LHCN-M2 (cell line): ENCODE data around the gene AQP9. TPM values are rescaled to one million over a fixed set of nuclear protein-coding genes. Genes with fewer than 3 reads are reported as not detected.
"Not testable (repeated sequence)": the region's sequence is repeated elsewhere in the genome, so short reads cannot be mapped to it uniquely, and the experiment has no call there.

Experiments
- DNase-seq: peaks from one replicate; pipeline ENCODE4 v3.0.0-alpha.2; 2012; ENCODE audit warnings: low read depth
- total RNA-seq: library from RNA; depleted of rRNA; stranded (reverse); fragments of >200 nt; gene quantifications from 2 replicates; pipeline ENCODE4 v1.2.3, GENCODE V29; 2014

Gene AQP9
- total RNA-seq, 1 experiment from 2014 or later: not detected

DNA sequence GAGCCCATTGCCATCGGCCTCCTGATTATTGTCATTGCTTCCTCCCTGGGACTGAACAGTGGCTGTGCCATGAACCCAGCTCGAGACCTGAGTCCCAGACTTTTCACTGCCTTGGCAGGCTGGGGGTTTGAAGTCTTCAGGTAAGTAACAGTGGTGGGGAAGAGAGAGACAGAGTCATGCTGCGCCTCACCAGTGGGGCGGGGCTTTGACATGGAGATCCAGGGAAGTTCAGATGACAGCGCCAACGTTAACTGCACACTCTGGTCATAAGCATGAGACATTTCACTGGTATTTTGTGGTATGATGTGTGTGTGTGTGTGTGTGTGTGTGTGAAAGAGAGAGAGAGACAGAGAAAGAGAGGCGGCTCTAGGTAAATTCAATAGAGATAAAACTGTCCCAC, 41.0 kb downstream of the AQP9 start:
- DNase-seq: peak; percentile 37

DNA sequence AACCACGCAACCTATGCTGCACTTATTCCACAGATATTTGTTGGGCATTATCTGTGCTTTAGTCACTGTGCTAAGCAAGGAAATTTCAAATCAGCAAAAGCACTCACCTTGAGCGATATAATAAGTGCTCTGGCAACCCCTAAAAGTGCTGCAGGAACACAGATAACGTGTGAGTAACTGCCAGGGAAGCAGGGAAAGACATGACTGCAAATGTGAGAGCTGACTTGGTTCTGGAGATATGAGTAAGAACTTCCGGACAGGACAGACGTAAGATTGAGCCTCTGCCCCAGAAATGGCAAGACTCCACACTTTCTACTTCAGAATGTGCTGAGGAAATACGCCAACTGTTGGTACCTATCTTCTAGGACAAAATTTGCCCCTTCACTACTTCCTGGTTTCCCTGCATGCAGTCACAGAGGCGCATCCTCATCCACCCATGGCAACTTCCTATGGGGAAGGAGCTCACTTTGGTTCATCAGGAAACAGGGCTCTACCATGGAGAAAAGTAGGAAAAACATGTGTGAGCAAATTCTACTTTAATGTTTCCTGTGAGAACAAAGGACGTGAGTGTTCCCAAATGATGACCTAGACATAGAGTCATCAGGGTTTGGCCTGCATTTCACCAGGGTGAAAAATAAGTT, 41.7 kb downstream of the AQP9 start:
- peak; percentile 40 for DNase-seq

- DNase-seq: peak; percentile 42
These were observed 44.4 kb downstream of the AQP9 start for GRCh38 chr15:58182460-58183163.

DNA sequence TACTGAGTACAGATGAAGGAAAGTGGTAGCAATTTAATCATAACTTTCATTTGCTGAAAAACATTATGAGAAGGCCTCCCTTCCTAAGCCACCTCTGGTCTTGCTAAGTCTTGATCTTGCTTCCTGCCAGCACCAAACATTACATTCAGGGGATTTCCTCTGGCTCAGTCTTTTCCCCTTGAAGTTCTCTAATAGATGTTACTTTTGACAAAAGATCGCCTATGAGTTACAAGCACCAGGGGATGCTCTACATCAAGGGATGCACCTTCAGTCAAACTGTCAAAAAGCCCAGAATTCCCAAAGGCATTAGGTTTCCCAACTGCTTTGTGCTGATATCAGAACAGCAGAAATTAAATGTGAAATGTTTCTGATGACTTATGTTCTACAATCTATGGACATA, 47.3 kb downstream of the AQP9 start:
- DNase-seq: peak; percentile 21

GRCh38 chr15:58189148-58189811, 51.1 kb downstream of the AQP9 start:
- no peak for DNase-seq

- no peak for DNase-seq
These were observed 52.2 kb downstream of the AQP9 start for GRCh38 chr15:58190419-58190818.

DNA sequence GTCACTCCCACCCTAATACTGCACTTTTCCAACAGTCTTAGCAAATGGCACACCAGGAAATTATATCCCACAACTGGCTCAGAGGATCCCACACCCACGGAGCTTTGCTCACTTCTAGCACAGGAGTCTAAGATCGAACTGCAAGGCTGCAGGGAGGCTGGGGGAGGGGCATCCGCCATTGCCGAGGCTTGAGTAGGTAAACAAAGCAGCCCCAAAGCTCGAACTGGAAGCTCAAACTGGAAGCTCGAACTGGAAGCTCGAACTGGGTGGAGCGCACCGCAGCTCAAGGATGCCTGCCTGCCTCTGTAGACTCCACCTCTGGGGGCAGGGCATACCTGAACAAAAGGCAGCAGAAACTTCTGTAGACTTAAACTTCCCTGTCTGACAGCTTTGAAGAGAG, 55.5 kb downstream of the AQP9 start:
- not testable (repeated sequence) for DNase-seq

DNA sequence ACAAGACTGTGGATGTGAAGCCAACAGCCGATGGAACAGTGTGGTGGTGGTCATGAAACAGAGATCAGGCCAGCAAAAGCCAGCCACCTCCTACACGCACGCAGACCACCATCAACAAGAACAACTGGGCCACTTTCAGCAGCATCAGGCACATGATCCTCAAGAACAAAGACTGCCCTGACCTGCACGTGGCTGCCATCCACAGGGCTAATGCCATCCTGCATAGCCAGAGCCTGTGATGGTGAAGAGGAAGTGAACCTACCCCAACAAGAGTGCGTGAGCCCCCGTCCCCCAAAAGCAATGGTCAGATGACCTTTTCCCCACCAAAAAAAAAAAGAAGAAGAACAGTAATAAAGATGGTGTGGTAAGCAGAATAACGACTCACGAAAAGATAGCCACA, 62.6 kb downstream of the AQP9 start:
- no peak for DNase-seq

- DNase-seq: peak; percentile 22
These were observed 63.3 kb downstream of the AQP9 start for GRCh38 chr15:58201516-58201915.

GRCh38 chr15:58203537-58203936, 65.4 kb downstream of the AQP9 start:
- DNase-seq: peak; percentile 79

DNA sequence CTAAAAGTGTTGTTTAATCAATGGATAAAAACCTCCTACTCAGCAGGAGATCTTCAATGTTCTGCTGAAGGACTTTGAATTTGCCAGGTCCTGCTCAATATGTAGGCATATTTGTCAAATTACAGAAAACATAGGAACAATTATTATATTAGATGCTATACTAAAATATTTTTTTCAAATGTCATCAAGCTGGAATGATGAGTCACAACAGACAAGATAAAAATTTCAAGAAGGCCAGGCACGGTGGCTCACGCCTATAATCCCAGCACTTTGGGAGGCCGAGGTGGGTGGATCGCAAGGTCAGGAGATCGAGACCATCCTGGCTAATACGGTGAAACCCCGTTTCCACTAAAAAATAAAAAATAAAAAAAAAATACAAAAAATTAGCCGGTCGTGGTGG, 68.0 kb downstream of the AQP9 start:
- no peak for DNase-seq

DNA sequence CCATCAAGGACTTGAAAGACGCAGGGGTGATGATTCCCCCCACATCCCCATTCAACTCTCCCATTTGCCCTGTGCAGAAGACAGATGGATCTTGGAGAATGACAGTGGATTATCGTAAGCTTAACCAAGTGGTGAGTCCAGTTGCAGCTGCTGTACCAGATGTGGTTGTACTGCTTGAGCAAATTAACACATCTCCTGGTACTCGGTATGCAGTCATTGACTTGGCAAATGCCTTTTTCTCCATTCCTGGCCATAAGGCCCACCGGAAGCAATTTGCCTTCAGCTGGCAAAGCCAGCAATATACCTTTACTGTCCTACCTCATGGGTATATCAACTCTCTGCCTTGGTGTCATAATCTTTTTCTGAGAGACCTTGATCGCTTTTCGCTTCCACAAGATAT, 70.0 kb downstream of the AQP9 start:
- not testable (repeated sequence) for DNase-seq

GRCh38 chr15:58209007-58209481, 70.9 kb downstream of the AQP9 start:
- peak; percentile 36 for DNase-seq

GRCh38 chr15:58210031-58210430, 71.8 kb downstream of the AQP9 start:
- DNase-seq: peak; percentile 21

- peak; percentile 56 for DNase-seq
These were observed 74.8 kb downstream of the AQP9 start for GRCh38 chr15:58212909-58213526.

- DNase-seq: no peak
These were observed 75.6 kb downstream of the AQP9 start for GRCh38 chr15:58213587-58214338.

DNA sequence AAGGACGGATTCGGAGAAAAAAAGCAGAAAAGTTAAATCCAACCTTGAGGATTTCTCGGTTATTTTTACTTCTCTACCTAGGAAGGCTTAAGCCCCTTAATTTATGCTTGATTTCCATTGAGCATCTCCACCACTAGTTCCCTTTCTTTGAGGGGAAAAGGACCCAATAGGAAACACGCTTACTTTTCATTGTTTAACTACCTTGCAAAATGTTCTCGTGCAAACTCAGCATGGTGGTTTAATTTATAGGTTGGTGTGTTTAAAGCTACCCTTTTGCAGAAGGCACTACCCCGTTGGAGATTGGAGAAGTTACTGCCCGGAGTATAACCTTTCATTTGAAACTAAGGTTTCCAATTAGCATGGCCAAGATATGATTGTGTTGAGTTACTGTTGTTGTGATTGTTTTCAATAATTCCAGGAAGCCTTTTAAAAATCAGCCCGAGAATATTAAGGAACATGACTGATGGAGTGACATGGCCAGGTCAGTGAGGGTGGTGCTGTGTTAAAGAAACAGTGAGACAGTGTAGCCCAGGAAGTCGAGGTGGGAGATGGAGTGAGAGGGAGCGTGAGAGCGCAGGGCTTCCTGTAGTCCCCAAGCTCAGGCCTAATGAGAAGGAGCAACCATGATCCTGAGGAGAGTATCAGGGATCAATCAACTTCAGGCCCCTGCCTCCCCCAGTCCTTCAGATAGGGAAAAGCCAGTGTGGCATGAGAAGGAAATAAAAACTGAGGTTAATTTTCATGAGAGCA, 76.6 kb downstream of the AQP9 start:
- DNase-seq: no peak

- no peak for DNase-seq
These were observed 79.3 kb downstream of the AQP9 start for GRCh38 chr15:58217460-58217859.

GRCh38 chr15:58221591-58222241, 83.5 kb downstream of the AQP9 start:
- peak; percentile 42 for DNase-seq

DNA sequence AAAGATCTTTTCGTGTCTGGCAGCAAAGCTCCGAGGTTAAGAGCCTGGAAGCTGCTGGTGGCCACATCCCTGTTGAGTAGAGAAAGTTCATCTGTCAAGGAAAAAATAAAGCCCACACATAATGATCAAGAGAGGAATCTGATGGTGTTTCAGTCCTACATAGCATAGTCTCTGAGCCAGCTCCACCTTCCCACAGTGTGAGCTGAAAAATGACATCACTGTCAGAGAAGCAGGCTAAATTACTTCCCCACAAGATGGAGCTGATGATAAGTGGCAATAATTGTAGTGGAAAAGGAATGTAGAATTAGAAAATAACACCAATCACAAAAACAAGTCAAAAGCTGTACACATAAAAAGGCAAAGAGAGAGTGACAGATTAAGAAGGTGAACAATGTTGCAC, 84.5 kb downstream of the AQP9 start:
- DNase-seq: peak; percentile 8
